Smooth muscle cell (in vitro differentiated cells): ENCODE results near the gene WNT2B. TPM values are rescaled to one million over a fixed set of nuclear protein-coding genes. Genes with fewer than 3 reads are reported as not detected.

Experiments used
- DNase-seq: peaks from one replicate; lab custom pipeline; 2025; ENCODE audit not compliant: unreplicated experiment; lab: John Stamatoyannopoulos, UW
- H2AFZ ChIP-seq: fragments of 200-600 bp; sonication (generic); 2 replicates; pipeline ENCODE4 v1.6.0; 2016; ENCODE audit warnings: antibody characterized with exemption, low read depth, mild to moderate bottlenecking
- H3F3A ChIP-seq: fragments of 200-600 bp; sonication (generic); 2 replicates; pipeline ENCODE4 v1.6.0; 2017; ENCODE audit warnings: antibody characterized with exemption, low read depth
- H3K27ac ChIP-seq: fragments of 200-600 bp; sonication (generic); 2 replicates; pipeline ENCODE4 v1.5.1; 2016; ENCODE audit warnings: low read depth, mild to moderate bottlenecking
- H3K27me3 ChIP-seq: fragments of 200-600 bp; sonication (generic); 2 replicates; pipeline ENCODE4 v1.6.1; 2016; ENCODE audit warnings: low read depth, mild to moderate bottlenecking
- H3K36me3 ChIP-seq: fragments of 200-600 bp; sonication (generic); 2 replicates; pipeline ENCODE4 v1.5.1; 2016; ENCODE audit warnings: low read depth
- H3K4me1 ChIP-seq: fragments of 200-600 bp; sonication (generic); 2 replicates; pipeline ENCODE4 v1.5.1; 2016; ENCODE audit warnings: low read depth
- H3K4me2 ChIP-seq: fragments of 200-600 bp; sonication (generic); 2 replicates; pipeline ENCODE4 v1.6.0; 2016; ENCODE audit warnings: mild to moderate bottlenecking
- H3K4me3 ChIP-seq: fragments of 200-600 bp; sonication (generic); 2 replicates; pipeline ENCODE4 v1.5.1; 2016; ENCODE audit warnings: mild to moderate bottlenecking
- H3K79me2 ChIP-seq: fragments of 200-600 bp; sonication (generic); 2 replicates; pipeline ENCODE4 v1.6.0; 2016; ENCODE audit warnings: low read depth, mild to moderate bottlenecking
- H3K9ac ChIP-seq: fragments of 200-600 bp; sonication (generic); 2 replicates; pipeline ENCODE4 v1.6.0; 2016; ENCODE audit warnings: low read depth
- H3K9me3 ChIP-seq: fragments of 200-600 bp; sonication (generic); replicated peaks from 2 replicates; pipeline ENCODE4 v1.5.1; 2016; ENCODE audit warnings: low read depth
- H4K20me1 ChIP-seq: fragments of 200-600 bp; sonication (generic); 2 replicates; pipeline ENCODE4 v1.6.0; 2016; ENCODE audit warnings: low read depth
- WGBS: methylation state at CpG from one replicate; pipeline ENCODE4 v1.1.7; 2016; ENCODE audit warnings: low lambda C conversion rate; 5-methylcytosine and 5-hydroxymethylcytosine counted together
- polyA plus RNA-seq: library from polyadenylated mRNA; unstranded; fragments of >200 nt; fragmentation: Nextera tagmentation; extraction: Ambion mirVana; gene quantifications from 2 replicates; pipeline ENCODE4 v1.2.1, GENCODE V29; 2016
- total RNA-seq: library from RNA; depleted of rRNA; stranded (reverse); fragments of >200 nt; gene quantifications from 2 replicates; pipeline ENCODE4 v1.2.3, GENCODE V29; 2014
- TF ChIP-seq, protein P1 (sequence below): fragments of 200-600 bp; sonication (generic); IDR thresholded peaks from 2 replicates; pipeline ENCODE4 v1.5.1; 2017; ENCODE audit warnings: borderline replicate concordance, mild to moderate bottlenecking, antibody characterized with exemption; ENCODE audit not compliant: insufficient read depth, poor library complexity, severe bottlenecking

WNT2B gene
- total and polyA plus RNA-seq, 2 experiments from 2014 or later: 0.41 to 1.8 TPM

DNA sequence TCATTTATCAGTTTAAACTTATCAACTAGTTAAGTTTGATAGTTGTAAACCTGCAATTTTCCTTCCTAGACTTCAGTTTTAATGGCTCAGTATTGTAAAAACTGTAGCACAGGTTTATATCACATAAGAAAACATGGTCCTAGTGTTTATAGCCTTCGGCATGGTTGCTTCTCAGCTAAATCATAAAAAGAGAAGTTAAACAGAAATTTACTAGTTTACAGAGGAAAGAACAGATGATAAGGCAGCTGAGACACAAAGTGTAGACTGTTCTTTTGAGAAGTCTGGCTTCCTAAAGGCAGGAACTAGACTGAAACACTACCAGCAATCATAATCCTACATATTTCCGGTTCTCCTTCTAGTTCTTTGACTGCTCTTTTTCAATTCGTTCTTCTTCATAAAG, 39.8 kb downstream of the WNT2B start:
- H3K79me2 ChIP-seq: no peaks in the 10 kb centered on the region
- no peak for DNase-seq
- no peak overlapping the region for H3K4me3 ChIP-seq
- H3K9me3 ChIP-seq: no peaks in the 10 kb centered on the region
- peak overlapping the region; percentile 67 for H3K27ac ChIP-seq
- TF ChIP-seq, protein P1, sequence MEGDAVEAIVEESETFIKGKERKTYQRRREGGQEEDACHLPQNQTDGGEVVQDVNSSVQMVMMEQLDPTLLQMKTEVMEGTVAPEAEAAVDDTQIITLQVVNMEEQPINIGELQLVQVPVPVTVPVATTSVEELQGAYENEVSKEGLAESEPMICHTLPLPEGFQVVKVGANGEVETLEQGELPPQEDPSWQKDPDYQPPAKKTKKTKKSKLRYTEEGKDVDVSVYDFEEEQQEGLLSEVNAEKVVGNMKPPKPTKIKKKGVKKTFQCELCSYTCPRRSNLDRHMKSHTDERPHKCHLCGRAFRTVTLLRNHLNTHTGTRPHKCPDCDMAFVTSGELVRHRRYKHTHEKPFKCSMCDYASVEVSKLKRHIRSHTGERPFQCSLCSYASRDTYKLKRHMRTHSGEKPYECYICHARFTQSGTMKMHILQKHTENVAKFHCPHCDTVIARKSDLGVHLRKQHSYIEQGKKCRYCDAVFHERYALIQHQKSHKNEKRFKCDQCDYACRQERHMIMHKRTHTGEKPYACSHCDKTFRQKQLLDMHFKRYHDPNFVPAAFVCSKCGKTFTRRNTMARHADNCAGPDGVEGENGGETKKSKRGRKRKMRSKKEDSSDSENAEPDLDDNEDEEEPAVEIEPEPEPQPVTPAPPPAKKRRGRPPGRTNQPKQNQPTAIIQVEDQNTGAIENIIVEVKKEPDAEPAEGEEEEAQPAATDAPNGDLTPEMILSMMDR: no peak
- no peaks in the 10 kb centered on the region for H3K36me3 ChIP-seq
- no peaks in the 10 kb centered on the region for H3K4me1 ChIP-seq
- H3F3A ChIP-seq: peaks cover 30% of the 10 kb centered on the region
- no peak overlapping the region for H2AFZ ChIP-seq
- H3K27me3 ChIP-seq: no peaks in the 10 kb centered on the region
- H3K9ac ChIP-seq: no peak overlapping the region
- H4K20me1 ChIP-seq: no peaks in the 10 kb centered on the region
- peak overlapping the region; percentile 36 for H3K4me2 ChIP-seq
- WGBS: 38% methylated on average over 3 of the region's 3 CpGs

DNA sequence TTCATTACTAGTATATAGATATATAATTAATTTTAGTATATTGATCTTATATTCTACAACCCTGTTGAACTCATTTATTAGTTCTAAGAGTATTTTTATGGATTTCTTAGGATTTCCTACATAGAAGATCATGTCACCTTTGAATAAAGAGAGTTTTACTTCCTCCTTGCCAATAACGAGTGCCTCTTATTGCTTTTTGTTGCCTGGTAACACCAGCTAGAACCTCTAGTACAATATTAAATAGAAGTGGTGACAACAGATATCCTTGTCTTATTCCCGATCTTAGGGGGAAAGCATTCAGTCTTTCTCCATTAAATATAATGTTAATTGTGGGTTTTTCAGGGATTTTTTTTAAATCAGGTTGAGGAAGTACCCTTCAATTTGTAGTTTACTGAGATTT, 40.8 kb downstream of the WNT2B start:
- TF ChIP-seq, protein P1: no peak
- H3K27ac ChIP-seq: no peak overlapping the region
- H3K4me1 ChIP-seq: no peaks in the 10 kb centered on the region
- H2AFZ ChIP-seq: no peak overlapping the region
- H3K36me3 ChIP-seq: no peaks in the 10 kb centered on the region
- no peaks in the 10 kb centered on the region for H3K79me2 ChIP-seq
- no peak overlapping the region for H3K4me3 ChIP-seq
- H3K9ac ChIP-seq: no peak overlapping the region
- peaks cover 25% of the 10 kb centered on the region for H3F3A ChIP-seq
- H4K20me1 ChIP-seq: no peaks in the 10 kb centered on the region
- no peaks in the 10 kb centered on the region for H3K27me3 ChIP-seq
- no peak overlapping the region for H3K4me2 ChIP-seq
- no peaks in the 10 kb centered on the region for H3K9me3 ChIP-seq
- no peak for DNase-seq
- 92% methylated on average over 2 of the region's 2 CpGs for WGBS

DNA sequence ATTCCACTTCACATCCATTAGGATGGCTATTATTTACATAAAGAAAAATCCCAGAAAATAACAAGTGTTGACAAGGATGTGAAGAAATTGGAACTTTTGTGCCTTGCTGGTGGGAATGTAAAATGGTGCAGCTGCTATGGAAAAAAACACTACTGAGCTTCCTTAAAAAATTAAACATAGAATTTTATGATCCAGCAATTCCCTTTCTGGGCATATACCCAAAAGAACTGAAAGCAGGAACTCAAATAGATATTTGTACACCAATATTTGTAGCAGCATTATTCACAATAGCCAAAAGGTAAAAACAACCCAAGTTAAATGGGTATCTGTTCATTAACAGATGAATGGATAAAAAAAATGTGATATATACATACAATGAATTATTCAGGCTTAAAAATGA, 45.6 kb downstream of the WNT2B start:
- Histone ChIP-seq H3K36me3 (no peaks in the 10 kb centered on the region), H3K4me2 (no peak overlapping the region), H3K4me1 (peaks cover 13% of the 10 kb centered on the region), H3K9ac (no peak overlapping the region), H3F3A (peaks cover 3% of the 10 kb centered on the region), H3K27me3 (no peaks in the 10 kb centered on the region), H3K9me3 (no peaks in the 10 kb centered on the region), H4K20me1 (no peaks in the 10 kb centered on the region), H2AFZ (no peak overlapping the region), H3K4me3 (no peak overlapping the region), H3K79me2 (no peaks in the 10 kb centered on the region), H3K27ac (no peak overlapping the region)
- TF ChIP-seq, protein P1: no peak
- DNase-seq: no peak

DNA sequence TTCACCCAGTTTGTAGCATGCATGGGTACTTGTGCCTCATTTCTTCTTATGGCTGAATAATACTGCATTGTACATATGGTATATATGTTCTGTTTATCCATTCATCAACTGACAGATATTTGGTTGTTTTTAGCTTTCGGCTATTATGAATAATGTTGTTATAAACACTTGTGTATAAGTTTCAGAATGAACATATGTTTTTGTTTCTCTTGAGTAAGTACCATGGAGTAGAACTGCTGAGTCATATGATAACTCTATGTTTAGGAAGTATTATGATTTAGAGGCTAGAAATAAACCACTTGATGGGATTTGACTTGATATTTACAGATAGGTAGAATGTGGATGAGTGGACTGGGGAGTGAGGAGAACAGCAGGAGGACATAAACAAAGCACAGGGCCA, 48.6 kb downstream of the WNT2B start:
- Histone ChIP-seq H3K27ac (no peak overlapping the region), H3F3A (no peaks in the 10 kb centered on the region), H3K79me2 (no peaks in the 10 kb centered on the region), H3K4me3 (no peak overlapping the region), H4K20me1 (no peaks in the 10 kb centered on the region), H2AFZ (no peak overlapping the region), H3K9ac (no peak overlapping the region), H3K9me3 (no peaks in the 10 kb centered on the region), H3K4me2 (no peak overlapping the region), H3K36me3 (no peaks in the 10 kb centered on the region), H3K4me1 (peaks cover 13% of the 10 kb centered on the region), H3K27me3 (no peaks in the 10 kb centered on the region)
- TF ChIP-seq, protein P1: no peak
- WGBS: 68% methylated on average over 1 of the region's 1 CpG
- no peak for DNase-seq
